Left kidney (tissue), 8 donors: Measurements from ENCODE around the gene MAP3K3. TPM values are rescaled to one million over a fixed set of nuclear protein-coding genes. Genes with fewer than 3 reads are reported as not detected.
A peak's percentile ranks its signal among the peaks of the same experiment; 100 is the strongest.

Source experiments
- DNase-seq: peaks from one replicate; pipeline ENCODE4 v3.0.0-alpha.2; 2013
- long read RNA-seq, 8 donors: transcript quantifications; one replicate each; lab custom pipeline, GENCODE V29; 2026
- polyA plus RNA-seq: library from polyadenylated mRNA; unstranded; fragments of 120-200 nt; gene quantifications from one replicate; pipeline ENCODE4 v1.2.1, GENCODE V29; 2013; ENCODE audit not compliant: insufficient read length

MAP3K3 gene
- 33.8 TPM for polyA plus RNA-seq
- long read RNA-seq, donor 1, partial matches to known transcripts: 0 of 3 reads
- long read RNA-seq, donor 1, other reads (novel, unspliced or antisense): 0 of 3 reads
- long read RNA-seq, donor 2, partial matches to known transcripts: 0 of 3 reads
- long read RNA-seq, donor 2, other reads (novel, unspliced or antisense): 0 of 3 reads
- long read RNA-seq, donor 3: 0 reads
- long read RNA-seq, donor 4: 0 reads
- long read RNA-seq, donor 5, full-length matches to known transcripts: 6 of 21 reads
- long read RNA-seq, donor 5, partial matches to known transcripts: 15 of 21 reads
- long read RNA-seq, donor 5, other reads (novel, unspliced or antisense): 0 of 21 reads
- long read RNA-seq, donor 6, full-length matches to known transcripts: 4 of 4 reads
- long read RNA-seq, donor 6, partial matches to known transcripts: 0 of 4 reads
- long read RNA-seq, donor 6, other reads (novel, unspliced or antisense): 0 of 4 reads
- long read RNA-seq, donor 7, full-length matches to known transcripts: 2 of 2 reads
- long read RNA-seq, donor 7, partial matches to known transcripts: 0 of 2 reads
- long read RNA-seq, donor 7, other reads (novel, unspliced or antisense): 0 of 2 reads
- long read RNA-seq, donor 8, partial matches to known transcripts: 0 of 1 reads
- long read RNA-seq, donor 8, other reads (novel, unspliced or antisense): 0 of 1 reads

DNA sequence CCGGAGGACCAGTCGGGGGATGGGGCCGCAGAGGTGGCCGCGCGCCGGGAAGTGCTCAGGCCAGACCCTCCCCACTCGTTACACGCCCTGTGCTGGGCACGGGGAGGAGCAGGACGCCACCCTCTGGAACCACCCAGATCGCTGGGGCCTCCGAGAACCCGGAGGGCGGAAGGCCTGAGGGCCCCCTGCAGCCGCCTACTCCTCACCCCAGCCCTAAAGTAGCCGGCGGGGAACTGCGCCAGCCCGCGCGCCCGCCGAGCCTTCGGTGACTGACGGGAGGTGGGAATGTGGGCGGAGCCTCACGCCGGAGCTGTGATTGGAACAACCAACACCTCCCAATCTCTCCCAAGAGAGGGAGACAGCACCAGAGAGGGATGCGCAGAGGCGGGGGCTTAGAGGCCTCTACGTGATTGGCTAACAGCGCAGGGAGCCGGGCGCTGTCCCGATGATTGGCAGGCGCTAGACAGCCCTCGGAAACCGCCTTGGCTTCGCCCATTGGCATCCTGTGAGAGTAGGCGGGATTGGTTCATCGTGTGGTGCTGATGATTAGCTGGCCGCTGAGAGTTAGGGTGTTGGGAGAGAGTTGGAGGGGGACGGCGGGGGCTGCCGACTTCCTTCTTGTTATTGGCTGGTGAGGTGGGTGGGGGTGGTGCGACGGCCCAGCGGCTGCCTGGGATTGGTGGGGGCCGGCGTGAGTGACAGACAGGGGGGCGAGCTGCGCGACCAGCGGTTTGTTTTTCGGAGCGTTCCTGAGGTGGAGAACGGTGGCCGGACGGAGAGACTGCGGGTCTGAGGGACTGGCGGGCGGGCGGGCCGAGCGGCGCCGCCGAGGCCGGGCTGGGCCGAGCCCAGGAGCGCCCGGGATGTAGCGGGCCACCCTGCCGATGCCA lies at the start of gene MAP3K3:
Gene MAP3K3 (plus strand): TSS at position 734 of the 890 bp plus-strand sequence. CDS start 343 bp downstream, outside the sequence.
- peak; percentile 99 for DNase-seq

DNA sequence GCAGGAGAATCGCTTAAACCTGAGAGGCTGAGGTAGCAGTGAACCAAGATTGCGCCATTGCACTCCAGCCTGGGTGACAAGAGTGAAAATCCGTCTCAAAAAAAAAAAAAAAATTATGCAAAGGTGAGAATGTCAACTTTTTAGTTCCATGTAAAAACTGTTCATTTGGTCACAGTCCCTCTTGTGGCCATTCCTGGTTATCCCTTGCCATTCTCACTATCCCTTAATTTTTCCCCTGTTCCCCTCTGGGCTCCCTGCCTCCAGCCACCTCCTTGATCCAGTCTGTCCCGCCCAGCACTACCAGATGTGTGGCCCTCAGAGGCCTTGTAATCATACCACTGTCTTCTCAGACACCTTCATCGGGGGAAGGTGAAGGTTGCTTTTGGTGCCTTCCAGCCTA lies 48.6 kb upstream of the MAP3K3 start:
- no peak for DNase-seq

DNA sequence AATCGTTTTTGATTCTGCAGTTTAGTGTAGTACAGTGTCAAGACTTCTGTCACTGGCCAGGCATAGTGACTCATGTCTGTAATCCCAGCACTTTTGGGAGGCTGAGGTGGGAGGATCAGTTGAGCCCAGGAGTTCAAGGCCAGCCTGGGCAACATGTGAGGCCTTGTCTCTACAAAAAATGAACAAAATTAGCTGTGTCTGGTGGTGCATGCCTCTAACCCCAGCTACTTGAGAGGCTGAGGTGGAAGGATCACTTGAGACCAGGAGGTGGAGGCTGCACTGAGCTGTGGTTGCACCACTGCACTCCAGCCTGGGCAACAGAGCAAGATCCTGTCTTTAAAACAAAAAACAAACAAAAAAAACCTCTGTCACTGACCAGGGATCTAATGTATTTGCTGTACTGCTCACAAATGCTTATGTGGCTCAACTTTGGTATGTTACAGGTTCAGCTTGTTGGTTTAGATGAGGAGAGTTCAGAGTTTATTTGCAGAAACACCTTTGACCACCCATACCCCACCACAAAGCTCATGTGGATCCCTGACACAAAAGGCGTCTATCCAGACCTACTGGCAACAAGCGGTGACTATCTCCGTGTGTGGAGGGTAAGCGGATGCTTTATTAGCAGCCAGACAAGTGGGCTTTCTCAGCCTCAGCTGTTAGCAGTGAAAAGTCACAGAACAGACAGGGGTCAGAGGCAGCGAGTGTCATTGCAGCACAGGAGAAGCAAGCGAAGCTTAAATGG lies 44.0 kb upstream of the MAP3K3 start:
- DNase-seq: no peak

GRCh38 chr17:63578769-63579111 lies 43.5 kb upstream of the MAP3K3 start:
- no peak for DNase-seq

- no peak for DNase-seq
Measured at GRCh38 chr17:63579633-63580032, 42.6 kb upstream of the MAP3K3 start.

- no peak for DNase-seq
Measured at GRCh38 chr17:63587770-63588169, 34.4 kb upstream of the MAP3K3 start.

- DNase-seq: no peak
Measured at GRCh38 chr17:63588797-63589196, 33.4 kb upstream of the MAP3K3 start.

DNA sequence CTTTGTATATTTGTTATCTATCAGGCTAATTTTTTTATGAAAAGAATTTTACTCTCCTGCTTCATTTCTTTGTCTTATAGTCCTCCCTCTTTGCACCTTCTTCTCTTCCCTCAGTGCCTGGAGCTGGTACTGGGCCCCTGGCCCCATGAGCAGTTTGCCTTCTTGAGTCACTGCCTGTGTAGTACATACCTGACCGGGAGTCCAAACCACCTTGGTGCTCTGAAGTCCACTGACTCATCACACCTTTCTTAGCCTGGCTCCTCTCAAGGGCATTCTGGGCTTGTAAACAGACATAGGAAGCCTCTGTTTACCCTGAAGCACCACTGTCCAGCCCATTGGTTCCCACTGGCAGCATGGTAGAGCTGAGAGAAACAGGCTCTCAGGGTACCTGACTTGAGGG lies 32.6 kb upstream of the MAP3K3 start:
- no peak for DNase-seq

DNA sequence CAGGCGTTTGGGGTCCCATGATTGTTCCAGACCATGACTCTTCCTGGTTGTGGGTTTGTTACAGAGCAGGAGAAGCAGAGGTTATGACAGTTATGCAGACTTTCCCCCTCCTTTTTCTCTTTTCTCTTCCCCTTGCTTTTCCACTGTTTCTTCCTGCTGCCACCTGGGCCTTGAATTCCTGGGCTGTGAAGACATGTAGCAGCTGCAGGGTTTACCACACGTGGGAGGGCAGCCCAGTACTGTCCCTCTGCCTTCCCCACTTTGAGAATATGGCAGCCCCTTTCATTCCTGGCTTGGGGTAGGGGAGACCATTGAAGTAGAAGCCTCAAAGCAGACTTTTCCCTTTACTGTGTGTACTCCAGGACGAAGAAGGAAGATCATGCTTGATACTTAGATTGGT lies 29.4 kb upstream of the MAP3K3 start:
- DNase-seq: no peak

GRCh38 chr17:63595132-63595531 lies 27.1 kb upstream of the MAP3K3 start:
- DNase-seq: no peak

DNA sequence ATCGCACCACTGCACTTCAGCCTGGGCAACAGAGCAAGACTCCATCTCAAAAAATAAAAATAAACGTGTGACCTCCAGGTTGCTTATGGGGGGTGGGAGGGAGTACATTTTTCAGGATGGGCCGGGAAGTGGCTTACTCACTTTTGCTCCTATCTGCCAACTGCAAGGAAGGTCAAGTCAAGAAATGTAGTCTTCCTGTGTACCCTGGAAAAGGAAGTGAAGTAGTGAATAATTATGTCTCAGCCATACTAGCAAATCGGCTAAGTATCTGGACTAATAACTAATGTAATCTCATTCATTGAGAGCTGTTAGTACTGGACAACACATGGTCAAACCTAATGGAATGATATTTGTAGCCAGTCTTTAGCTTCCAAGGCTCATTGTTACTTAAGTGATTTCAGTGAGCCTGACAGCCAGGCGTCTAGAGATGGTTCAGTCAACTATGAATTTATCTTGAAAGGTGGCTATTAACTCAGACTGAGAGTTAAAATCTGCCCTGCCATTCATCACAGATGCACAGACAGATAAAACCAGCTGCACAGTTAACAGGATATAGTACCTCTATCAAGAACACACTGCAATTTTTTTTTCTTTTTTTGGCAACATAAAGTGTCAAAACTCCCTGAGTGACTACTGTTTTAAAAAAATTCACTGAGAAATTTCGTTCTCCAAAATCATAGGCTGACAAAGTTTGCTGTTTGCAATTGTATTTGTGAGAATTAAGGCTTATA lies 25.2 kb upstream of the MAP3K3 start:
- no peak for DNase-seq

- no peak for DNase-seq
Measured at GRCh38 chr17:63598281-63598680, 23.9 kb upstream of the MAP3K3 start.

GRCh38 chr17:63600569-63601438 lies 21.4 kb upstream of the MAP3K3 start, which contains the start of gene TACO1:
TSS of gene TACO1 (plus strand) at chr17:63600895. CDS start at chr17:63601084, 189 bp downstream.
- peak; percentile 75 for DNase-seq

DNA sequence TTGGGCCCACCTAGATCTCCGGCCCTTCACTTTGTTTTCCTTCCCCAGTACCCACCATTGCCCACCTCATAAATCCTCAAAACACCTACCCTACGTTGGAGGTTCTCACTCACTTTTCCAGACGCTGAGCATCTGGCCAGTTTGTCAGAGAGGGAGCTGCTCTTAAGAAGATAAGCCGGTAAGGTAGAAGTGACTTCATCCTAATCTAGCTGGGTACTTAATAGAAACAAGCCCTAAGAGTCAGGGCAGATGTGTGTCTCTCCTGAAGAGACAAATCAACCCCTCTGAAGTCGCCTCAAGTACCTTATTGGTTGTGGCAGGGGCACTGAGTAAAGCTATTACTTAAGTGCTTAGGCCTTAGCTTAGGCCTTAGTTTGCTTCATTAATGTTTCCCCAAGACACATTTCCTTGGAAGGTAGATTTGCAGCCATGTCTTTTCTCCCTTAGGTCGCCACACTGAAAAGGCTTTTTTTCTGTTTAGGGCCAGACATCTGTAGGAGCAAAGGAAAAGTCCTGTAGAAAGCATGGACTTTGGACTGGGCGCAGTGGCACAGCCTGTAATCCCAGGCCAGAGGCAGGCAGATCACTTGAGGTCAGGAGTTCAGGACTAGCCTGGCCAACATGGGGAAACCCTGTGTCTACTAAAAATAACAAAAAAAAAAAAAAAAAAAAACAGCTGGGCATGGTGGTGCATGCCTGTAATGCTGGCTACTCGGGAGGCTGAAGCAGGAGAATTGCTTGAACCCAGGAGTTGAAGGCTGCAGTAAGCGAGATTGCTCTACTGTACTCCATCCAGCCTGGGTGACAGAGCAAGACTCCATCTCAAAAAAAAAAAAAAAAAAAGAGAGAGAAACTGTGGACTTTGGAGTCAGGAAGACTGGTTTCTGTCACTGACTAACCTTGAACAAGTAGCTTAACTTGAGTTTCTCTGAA lies 20.5 kb upstream of the MAP3K3 start:
- DNase-seq: no peak

- no peak for DNase-seq
Measured at GRCh38 chr17:63609816-63610573, 12.2 kb upstream of the MAP3K3 start.

- DNase-seq: no peak
Measured at GRCh38 chr17:63610854-63611253, 11.4 kb upstream of the MAP3K3 start.

GRCh38 chr17:63611354-63611753 lies 10.9 kb upstream of the MAP3K3 start:
- DNase-seq: no peak

DNA sequence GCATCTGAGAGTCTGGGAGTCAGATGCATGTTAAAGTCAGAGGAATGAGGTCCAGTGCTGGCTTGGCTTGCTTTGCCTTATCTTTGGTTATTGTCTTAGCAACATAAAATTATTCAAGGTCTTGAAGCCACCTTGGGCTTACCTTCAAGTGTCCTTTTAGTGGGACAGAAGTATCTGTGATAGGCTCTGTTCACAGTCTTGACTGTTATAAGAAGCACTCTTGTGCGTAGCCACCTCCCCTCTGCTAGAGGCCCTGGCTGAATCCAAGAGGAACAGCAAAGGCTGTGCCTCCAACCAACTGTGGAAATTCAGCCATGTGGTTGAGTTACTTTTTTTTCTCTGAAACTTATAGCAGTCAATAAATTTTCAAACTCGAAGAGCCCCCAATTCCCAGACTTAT lies 8.6 kb upstream of the MAP3K3 start:
- DNase-seq: no peak
